HG03520 (cell line): ENCODE results near the gene TTLL13.

Source experiments
- ATAC-seq: cut with Tn5 transposase; IDR thresholded peaks from one replicate; pipeline ENCODE4 v1.9.1; 2021; ENCODE audit warnings: mild to moderate bottlenecking, moderate library complexity; ENCODE audit not compliant: unreplicated experiment

The TTLL13 gene

DNA sequence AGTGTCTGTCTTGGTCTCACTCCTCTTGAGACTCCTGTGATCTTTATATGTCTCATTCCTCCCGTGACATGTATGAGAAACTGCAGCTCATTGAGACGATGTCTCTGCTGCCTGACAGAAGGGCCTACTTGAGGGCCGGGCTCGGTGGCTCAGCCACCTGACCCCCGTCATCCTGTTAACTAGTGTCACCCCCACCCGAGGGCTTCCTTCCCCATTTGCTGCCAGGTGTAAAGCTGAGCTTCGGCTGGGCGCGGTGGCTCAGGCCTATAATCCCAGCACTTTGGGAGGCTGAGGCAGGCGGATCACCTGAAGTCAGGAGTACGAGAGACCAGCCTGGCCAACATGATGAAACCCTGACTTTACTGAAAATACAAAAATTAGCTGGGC, 35.5 kb upstream of the TTLL13 start:
- no peak for ATAC-seq

DNA sequence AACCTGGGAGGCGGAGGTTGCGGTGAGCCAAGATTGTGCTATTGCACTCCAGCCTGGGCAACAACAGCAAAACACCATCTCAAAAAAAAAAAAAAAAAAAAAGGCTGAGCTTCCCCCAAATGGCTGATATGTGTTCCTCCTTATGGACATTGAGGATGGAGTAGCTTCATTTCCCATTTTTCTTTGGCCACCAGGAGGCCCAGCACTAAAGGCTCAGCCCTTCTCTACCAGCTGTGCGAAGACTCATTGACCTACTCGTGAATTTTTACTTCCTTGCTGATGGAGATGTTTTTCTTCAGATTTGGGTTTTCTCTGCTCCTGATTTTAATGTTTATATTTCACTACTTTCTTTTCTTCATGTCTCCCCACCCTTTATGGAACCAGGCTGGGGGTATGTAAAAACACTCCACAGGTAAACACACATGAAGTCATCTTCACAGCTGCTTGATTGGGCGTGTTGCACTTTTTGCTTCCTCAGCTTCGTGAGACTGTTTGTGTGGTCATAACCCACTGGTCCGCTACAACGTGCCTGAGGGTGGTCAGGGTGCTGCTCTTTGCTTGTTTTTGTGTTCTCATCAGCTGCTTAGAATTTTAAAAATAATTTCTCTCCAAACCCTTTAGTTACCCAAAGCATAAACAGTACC, 34.7 kb upstream of the TTLL13 start:
- no peak for ATAC-seq

- ATAC-seq: no peak
These were observed 31.5 kb upstream of the TTLL13 start for GRCh38 chr15:90217671-90218394.

GRCh38 chr15:90219421-90220141, 29.8 kb upstream of the TTLL13 start:
- ATAC-seq: no peak

GRCh38 chr15:90221246-90221900, 28.0 kb upstream of the TTLL13 start:
- no peak for ATAC-seq

DNA sequence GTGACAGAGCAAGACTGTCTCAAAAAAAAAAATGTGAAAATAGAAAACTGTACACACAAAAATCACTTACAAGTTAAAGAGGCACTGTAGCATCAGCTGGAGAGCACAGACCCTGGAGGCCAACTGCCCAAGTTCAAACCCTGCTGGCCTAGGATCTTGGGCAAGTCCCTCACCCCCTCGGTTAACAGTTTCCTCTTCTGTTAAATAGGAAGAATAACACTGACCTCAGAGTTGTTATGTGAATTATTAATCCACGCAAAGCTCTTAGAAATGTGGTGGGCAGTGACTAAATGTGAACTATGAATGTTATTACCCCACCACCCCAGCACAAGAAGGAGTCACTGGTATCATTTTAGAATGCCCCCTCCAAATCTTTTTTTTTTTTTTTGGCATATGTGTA, 26.8 kb upstream of the TTLL13 start:
- ATAC-seq: no peak

- no peak for ATAC-seq
These were observed 25.8 kb upstream of the TTLL13 start for GRCh38 chr15:90223441-90224165.

DNA sequence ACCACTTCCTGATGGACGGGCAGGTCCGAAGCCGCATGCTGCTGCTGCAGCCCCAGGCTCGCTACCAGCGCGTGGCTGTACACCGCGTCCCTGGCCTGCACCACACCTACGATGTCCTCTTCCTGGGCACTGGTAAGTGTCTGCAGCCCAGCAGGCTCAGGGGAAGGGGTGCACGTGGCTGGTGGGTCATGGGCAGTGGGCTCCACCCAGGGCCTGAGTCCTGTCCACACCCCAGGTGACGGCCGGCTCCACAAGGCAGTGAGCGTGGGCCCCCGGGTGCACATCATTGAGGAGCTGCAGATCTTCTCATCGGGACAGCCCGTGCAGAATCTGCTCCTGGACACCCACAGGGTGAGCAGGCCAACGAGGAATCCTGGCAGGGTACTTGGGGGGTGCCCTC, 24.3 kb upstream of the TTLL13 start:
- ATAC-seq: no peak

GRCh38 chr15:90225504-90226234, 23.7 kb upstream of the TTLL13 start:
- no peak for ATAC-seq

DNA sequence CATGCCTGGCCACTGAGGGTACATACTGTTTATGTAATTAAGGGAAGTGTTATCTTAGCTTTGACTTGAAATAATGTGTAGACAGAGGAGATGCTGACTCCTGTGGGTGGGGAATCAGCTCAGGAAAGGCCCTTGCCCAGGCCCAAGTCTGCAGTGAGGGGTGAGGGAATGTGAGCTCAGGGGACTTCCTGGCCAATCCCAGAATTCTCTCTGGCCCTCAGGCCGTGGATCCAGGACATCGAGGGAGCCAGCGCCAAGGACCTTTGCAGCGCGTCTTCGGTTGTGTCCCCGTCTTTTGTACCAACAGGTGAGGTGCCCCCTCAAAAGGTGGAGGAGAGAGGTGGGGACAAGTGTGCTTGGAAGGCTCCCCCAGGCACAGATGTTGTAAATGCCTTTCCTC, 22.0 kb upstream of the TTLL13 start:
- ATAC-seq: no peak

- ATAC-seq: no peak
These were observed 21.3 kb upstream of the TTLL13 start for GRCh38 chr15:90227816-90228772.

DNA sequence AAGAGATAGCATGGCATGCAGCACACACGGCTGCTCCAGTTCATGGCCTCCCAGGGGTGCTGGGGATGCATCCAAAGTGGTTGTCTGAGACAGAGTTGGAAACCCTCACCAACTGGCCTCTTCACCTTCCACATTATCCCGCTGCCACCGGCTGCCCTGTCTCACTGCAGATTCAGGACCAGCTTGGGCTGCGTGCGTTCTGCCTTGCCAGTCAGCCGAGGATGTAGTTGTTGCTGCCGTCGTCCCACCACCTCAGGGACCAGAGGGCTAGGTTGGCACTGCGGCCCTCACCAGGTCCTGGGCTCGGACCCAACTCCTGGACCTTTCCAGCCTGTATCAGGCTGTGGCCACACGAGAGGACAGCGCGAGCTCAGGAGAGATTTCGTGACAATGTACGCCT, 20.4 kb upstream of the TTLL13 start:
- ATAC-seq: no peak

- no peak for ATAC-seq
These were observed 19.3 kb upstream of the TTLL13 start for GRCh38 chr15:90230071-90230494.

GRCh38 chr15:90230610-90231009, 18.7 kb upstream of the TTLL13 start:
- ATAC-seq: no peak

DNA sequence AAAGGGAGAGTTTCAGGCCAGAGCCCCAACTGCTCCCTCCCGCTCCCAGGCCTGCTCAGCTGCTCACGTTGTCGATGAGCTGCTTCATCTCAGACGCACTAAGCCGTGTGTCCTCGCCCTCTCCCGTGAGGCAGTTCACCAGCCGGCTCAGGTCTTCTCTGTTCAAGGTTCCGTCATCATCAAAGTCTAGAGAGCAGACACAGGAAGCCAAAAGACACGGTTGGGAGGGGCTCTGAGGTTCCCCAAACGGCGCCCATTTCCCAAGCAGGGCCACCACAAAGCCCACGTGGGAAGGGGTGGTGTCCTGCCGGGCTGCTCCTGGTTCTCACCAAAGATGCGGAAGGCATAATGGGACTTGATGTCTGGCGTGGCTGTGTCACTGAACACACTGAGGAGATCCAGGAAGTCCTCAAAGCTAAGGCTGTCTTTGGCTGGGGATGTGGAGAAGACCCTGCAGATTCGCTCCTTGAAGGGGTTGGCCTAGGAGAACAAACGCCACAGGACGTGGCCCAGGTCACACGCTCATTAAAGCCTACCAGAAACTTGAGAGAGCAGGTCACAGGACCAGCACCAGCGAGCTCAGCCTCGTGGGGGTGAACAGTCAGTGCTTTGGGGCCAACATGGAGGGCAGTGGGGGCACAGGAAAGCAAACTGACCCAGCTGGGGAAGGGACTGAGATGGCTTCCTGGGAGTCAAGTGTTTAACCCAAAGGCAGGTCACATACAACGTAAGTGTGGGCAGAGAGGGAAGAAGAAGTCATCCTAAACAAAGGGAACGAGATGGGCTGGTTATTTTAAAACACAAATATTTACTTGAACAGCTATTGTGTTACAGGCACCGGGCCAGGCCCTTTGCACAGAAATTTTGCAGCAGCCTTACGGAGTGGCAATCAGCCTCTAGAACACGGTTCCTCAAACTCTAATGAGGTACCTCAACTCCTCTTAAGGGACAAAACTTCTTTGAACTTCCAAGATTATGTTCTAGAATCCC, 18.0 kb upstream of the TTLL13 start:
- ATAC-seq: no peak

DNA sequence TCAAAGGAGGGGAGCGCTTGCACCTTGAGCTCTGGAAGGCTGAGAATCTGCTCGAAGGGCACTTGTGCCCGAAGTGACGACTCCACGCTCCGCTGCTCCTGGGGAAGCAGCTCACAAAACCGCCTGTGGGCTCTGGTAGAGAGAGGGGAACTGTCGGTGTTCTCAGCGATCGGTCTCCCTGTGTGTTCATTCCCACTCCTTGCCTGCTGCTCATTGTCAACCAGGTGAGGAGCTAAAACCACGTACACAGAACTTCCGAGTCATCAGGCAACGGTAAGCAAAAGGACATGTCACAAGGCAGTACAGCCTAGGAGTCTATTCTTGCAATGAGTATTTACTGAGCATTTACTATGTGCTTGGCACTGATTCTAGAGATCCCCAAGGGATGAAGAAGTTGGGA, 17.2 kb upstream of the TTLL13 start:
- ATAC-seq: no peak

DNA sequence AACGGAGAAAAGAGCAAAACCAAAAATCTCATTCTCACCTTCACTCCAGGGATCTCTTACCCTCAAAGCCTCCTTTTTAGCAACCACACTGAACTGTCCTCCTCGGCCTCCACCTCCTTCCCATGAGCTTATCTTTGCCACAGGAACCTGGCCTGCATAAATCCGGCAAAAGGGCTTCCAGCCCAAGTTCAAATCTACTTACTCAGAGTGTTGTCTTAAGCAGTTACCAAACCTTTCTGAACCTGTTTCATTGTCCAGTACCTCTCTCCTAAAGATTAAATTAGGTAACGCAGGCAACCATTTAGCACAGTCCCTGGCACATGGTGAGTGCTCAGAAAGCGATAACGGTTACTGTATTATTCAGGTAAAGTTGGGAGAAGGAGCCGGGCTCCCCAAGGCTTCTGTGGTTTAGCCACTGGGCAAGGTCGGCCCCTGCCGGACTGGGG, 16.4 kb upstream of the TTLL13 start:
- ATAC-seq: no peak
